GM12872 (cell line): ENCODE results near the gene COMTD1.

Source experiments
- TF ChIP-seq, protein P1 (sequence below): IDR thresholded peaks from 3 replicates; pipeline ENCODE4 v1.5.1; 2011; ENCODE audit warnings: low read depth, mild to moderate bottlenecking, low read length, moderate library complexity; ENCODE audit not compliant: insufficient read depth

COMTD1 gene

DNA sequence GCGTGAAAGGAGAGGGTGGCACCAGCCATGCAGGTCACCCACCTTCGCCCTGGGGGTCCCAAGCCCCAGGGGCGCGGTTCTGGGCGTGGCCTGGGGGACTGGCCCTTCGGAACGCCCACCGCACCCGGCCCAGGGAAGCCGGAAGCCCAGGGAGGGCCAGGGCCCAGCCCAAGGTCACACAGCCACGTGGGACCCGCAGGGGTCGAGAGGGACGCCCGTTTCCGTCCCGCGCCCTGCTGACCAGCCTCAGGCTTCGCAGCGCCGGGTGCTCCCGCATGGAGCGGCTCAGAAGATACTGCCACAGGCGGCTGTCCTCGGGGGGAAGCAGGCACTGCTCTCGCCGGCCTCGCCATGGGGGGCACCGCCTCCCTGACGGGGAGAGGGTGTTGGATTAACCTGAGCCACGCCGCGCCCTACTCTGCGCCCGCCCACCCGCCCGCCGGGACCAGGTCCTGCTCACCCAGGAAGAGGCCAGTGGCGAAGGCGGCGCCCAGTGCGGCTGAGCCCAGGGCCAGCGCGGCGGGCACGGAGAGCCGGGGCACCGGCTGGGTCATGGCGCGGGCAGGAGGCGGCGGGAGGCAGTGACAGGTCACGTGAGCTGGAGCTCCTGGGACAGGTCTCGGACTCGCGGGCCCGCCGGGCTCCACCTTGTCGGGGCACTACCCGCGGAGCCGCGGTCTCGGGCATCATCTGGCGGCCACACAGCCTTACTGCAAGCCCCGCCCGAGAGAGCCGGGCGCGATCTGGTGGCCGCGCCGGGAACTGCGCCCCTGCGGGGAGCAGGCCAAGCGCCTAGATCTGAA lies at the start of gene COMTD1:
TSS of gene COMTD1 (minus strand) at position 583 of the 803 bp plus-strand sequence. CDS start at position 554, 29 bp downstream.
- TF ChIP-seq, protein P1, sequence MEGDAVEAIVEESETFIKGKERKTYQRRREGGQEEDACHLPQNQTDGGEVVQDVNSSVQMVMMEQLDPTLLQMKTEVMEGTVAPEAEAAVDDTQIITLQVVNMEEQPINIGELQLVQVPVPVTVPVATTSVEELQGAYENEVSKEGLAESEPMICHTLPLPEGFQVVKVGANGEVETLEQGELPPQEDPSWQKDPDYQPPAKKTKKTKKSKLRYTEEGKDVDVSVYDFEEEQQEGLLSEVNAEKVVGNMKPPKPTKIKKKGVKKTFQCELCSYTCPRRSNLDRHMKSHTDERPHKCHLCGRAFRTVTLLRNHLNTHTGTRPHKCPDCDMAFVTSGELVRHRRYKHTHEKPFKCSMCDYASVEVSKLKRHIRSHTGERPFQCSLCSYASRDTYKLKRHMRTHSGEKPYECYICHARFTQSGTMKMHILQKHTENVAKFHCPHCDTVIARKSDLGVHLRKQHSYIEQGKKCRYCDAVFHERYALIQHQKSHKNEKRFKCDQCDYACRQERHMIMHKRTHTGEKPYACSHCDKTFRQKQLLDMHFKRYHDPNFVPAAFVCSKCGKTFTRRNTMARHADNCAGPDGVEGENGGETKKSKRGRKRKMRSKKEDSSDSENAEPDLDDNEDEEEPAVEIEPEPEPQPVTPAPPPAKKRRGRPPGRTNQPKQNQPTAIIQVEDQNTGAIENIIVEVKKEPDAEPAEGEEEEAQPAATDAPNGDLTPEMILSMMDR: peak; percentile 100

DNA sequence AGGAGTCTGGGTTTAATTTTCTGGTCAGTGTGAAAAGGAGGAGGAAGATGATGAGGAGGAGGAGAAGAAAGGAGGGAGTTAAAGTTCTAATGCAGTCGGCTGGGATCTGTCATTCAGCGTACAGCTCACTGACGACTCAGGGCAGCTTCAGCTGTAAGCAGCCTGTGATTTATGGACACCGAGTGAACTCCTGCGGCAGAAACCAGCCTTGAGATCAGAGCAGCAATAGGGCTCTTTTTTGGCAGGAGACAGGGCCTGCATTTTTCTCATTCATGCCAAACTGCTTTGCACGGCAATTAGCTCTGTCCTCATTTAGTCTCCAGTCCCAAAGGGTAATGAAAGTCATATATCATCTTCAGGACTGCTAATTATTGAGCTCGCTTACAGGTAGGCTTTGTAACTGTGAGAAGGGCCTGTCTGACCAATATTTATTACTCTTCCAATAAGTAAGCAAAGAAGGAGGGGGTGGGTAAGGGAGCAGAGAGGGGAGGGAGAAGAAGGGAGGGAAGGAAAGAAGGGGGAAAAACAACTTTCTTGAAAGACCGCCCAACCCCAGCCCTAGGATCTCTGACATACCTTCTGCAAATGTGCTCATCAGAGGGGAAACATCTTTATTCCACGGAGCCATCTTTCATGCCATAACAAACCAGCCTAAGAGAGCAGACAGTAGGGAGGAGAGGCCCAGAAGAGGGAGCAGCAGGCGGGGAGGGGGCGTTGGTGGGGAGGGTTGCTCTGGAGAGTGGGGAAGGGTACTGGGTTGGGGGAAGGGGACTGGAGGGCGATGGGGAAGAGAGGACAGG lies 48.1 kb upstream of the COMTD1 start:
- TF ChIP-seq, protein P1: no peak

DNA sequence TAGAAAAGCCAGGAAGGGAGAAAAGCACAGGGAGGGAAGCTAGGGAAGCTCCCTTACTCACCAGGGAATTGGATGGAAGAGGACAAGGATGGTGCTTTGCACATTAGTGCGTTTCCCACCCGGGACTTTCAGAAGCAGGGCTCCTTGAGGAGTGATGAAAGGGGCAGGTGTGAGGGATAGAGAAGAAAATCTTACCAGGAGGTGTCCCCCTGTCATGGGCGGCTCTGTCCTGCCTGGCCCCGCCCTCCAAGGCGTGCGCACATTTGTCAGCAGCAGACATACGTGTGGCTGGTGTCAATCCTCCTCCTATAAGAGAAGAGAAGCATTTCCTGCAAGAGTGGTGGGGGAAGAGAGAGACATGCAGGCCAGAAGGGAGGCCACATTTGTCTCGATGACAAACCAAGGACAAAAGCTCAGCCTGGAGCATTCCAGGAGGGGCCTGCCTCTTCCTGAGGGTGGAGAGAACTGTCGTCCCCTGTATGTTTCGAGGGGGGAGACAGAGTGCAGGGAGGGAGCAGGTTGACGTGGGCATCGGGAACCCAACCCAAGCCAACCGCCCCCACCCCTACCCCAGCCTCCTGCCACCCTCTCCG lies 47.4 kb upstream of the COMTD1 start:
- TF ChIP-seq, protein P1: no peak

DNA sequence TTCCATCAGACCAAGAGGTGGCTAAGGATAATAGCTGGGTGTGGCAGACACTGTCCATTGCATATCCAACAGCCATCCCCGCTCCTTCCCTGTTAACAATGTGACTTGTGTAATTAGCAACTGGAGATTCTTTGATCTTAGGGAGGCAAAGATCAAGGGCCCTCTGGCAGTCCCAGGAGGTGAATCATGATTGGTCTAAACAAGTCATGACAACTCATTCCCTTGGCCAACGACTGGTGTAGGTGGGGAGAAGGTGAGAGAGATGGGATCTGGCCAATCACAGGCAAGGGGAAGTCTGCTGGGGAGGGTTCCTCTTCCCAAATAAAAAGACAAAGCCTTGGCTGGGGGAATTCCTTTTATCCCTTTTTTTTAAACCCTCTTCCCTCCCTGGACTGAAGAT lies 46.2 kb upstream of the COMTD1 start:
- TF ChIP-seq, protein P1: no peak

DNA sequence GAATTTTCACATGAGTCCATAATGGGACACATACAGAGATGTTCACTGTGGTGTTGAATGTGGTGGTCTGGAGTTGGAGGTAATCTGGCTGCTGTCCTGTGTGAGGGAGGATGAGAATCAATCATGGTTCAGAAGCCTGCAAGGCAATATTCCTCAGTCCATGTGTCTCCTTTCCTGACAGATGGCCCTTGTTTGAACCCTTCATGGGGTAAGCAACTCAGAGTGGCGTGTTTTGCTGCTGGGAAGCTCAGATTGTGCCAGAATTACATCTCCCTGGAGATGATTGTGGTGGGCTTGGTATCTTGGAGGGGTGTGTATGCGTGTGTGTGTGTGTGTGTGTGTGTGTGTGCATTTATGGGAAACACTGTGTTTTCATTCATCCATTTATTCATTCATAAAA lies 44.5 kb upstream of the COMTD1 start:
- TF ChIP-seq, protein P1: no peak

DNA sequence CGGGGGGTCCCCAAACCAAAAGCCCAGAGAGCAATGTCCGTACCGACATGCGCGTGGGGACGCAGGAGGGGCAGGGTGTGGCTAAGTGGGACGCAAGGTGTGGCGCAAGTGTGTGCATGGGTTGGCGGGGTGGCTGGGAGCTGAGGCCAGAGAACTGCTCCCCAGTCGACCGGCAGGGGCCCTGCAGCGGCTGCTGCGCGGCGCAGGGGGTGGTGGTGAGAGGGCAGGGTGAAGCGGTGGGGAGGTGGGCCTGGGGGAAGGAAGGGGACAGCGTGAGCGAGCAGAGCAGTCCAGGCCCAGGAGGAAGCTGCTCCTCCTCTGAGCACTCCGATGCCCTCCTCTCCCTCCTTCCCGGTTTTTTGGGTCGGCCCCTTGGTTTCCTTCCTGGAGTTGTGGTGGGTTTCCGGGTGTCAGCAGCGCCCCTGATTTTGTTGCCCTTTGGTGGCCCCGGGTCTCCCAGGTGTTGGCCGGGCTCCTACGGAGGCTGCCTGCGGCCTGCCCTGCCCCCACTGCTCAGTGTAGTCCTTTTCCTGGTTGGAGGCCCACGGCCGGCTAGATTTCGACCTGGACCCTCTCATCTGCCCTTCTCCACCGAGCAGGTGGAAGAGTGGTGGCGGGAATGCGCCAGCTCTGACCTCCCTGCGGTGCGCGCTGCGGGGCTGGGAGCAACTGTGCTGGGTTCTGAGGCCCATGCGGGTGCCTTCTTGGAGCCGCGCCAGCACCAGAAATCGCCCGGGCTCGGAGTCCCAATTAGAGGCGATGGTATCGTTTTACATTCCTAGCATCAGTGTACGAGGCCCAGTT lies 40.5 kb upstream of the COMTD1 start:
- TF ChIP-seq, protein P1: no peak
